H1 (cell line): ENCODE data around the gene ATP13A3. TPM values are rescaled to one million over a fixed set of nuclear protein-coding genes. Genes with fewer than 3 reads are reported as not detected.

Experiments
- ASH2L ChIP-seq: fragments of 200-600, 300-600 bp; sonication (generic); IDR thresholded peaks from one replicate; pipeline ENCODE4 v1.7.1; 2017; ENCODE audit warnings: low read length
- KDM1A ChIP-seq: fragments of 200-600, 300-600 bp; sonication (generic); IDR thresholded peaks from 2 replicates; pipeline ENCODE4 v1.7.1; 2016; ENCODE audit warnings: mild to moderate bottlenecking, low read length, borderline replicate concordance
- RAD21 ChIP-seq, 2 experiments: IDR thresholded peaks in 1 of 2; conservative IDR thresholded peaks in 1 of 2; 2 replicates each; pipeline ENCODE4 v1.6.1; 2011; ENCODE audit warnings: low read depth in 2 of 2, low read length in 2 of 2, improper control_type of control experiment in 1 of 2, inconsistent platforms in 1 of 2, mild to moderate bottlenecking in 1 of 2, moderate library complexity in 1 of 2
- SAP30 ChIP-seq: fragments of 300-600 bp; sonication (generic); IDR thresholded peaks from 2 replicates; pipeline ENCODE4 v1.7.1; 2012; ENCODE audit warnings: low read length, moderate library complexity, mild to moderate bottlenecking, inconsistent platforms; ENCODE audit not compliant: insufficient read depth, insufficient replicate concordance
- polyA plus RNA-seq, 7 experiments: library from polyadenylated mRNA; depleted of rRNA in 3 of 7; stranded (reverse) in 5 of 7; unstranded in 2 of 7; fragments of >200 nt in 5 of 7; fragments of 200-250 nt in 2 of 7; gene quantifications; 1 replicate in 5 of 7; 2 replicates in 1 of 7; 4 replicates in 1 of 7; pipeline versions ENCODE4 v1.2.1 to v1.2.3, GENCODE V29; 2011 to 2013; ENCODE audit warnings: missing spikeins in 2 of 7, mixed read lengths in 2 of 7
- total RNA-seq: library from RNA; stranded (reverse); fragmentation: NEBNext Ultra II Directional; extraction: Animal tissue kit (Norgen Biotek cat#: 25700); gene quantifications from 2 replicates; pipeline ENCODE4 v1.2.1, GENCODE V29; 2021
- TF ChIP-seq, protein P1 (sequence below): IDR thresholded peaks from 2 replicates; pipeline ENCODE4 v1.6.1; 2012; ENCODE audit warnings: low read length, inconsistent platforms

Gene ATP13A3
- total and polyA plus RNA-seq, 2 of the 8 experiments (the other 6 are each of a cell fraction or from before 2014, with no cell fraction given) = 18.6 to 92.2 TPM

DNA sequence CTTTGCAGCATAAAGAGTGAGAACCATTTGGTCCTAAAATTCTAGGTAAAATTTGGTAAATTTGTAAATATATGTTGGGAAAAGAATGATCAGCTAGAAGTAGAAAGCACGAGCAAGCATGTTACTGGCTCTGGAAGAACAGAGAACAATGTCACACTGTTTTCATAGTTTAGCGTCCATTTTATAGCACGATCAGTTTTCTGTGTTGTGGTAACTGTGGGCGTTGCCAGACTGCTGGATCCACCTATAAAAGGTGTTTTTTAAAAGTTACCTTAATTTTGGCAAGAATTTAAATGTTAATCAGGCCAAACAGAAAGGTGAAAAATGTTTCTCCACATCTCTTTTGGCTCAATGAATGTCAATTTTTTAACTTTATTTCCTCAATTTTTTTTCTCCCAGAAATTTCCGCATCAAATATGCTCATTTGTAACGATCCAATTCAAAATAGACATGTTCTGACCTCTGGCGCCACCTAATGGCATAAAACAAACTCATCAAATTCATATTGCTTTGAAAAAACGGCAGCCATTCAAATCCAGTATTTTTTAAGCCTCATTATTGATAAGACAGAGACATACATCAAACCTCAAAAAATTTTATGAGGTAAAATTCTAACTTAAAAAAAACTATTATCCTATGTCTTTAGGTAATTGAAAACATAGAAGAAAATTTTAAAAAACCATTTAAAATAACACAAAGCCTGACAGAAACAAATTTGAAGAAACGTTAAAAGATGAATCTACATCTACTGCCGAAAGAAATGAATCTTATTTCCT lies 82.2 kb downstream of the ATP13A3 start (continued):
- TF ChIP-seq, protein P1, sequence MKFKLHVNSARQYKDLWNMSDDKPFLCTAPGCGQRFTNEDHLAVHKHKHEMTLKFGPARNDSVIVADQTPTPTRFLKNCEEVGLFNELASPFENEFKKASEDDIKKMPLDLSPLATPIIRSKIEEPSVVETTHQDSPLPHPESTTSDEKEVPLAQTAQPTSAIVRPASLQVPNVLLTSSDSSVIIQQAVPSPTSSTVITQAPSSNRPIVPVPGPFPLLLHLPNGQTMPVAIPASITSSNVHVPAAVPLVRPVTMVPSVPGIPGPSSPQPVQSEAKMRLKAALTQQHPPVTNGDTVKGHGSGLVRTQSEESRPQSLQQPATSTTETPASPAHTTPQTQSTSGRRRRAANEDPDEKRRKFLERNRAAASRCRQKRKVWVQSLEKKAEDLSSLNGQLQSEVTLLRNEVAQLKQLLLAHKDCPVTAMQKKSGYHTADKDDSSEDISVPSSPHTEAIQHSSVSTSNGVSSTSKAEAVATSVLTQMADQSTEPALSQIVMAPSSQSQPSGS = no peak
- TF ChIP-seq SAP30 (no peak), ASH2L (no peak), RAD21 (IDR thresholded peaks at IDR 0.05 in 1 of 2, conservative IDR thresholded peaks at IDR 0.05 in 1 of 2; ENCODE audit: low read depth in 2 of 2, low read length in 2 of 2) (peak; percentile 68 to 77), KDM1A (no peak)
